Measurements from ENCODE around the gene FGGY.

FGGY gene

GRCh38 chr1:59419361-59420140 is 122.7 kb downstream of the FGGY start (continued):
- no peak for TF ChIP-seq ZNF37A (tag by site-specific recombination; IDR thresholded peaks at IDR 0.05)
- no peak for TF ChIP-seq RBAK (tag by site-specific recombination; IDR thresholded peaks at IDR 0.05)

GRCh38 chr1:59421232-59421920 is 124.5 kb downstream of the FGGY start:
- CTCF ChIA-PET, result no interaction called here
- Histone ChIP-seq H3K27ac (ENCODE audit: extremely low read depth, low read depth, low read length) (no peak overlapping the region), H3K36me3 (ENCODE audit: control insufficient read depth in 2 of 2, insufficient read depth in 1 of 2, low read length in 2 of 2) (no peaks in the 10 kb centered on the region), H3K4me3 (ENCODE audit: low read depth, low read length) (no peak overlapping the region), H3K9me3 (ENCODE audit: control insufficient read depth, insufficient read depth, low read depth, low read length) (no peaks in the 10 kb centered on the region), H3K4me1 (ENCODE audit: control insufficient read depth, insufficient read depth, low read length) (no peaks in the 10 kb centered on the region)
- TF ChIP-seq ZNF341 (tag by site-specific recombination; IDR thresholded peaks at IDR 0.05; ENCODE audit: low read depth), result no peak
- no peak for TF ChIP-seq ZNF701 (tag by site-specific recombination; IDR thresholded peaks at IDR 0.05)
- TF ChIP-seq ZNF561 (tag by site-specific recombination; IDR thresholded peaks at IDR 0.05; ENCODE audit: borderline replicate concordance), result no peak
- TF ChIP-seq ZNF184 (tag by site-specific recombination; IDR thresholded peaks at IDR 0.05), result no peak
- no peak for TF ChIP-seq ZNF354C (tag by site-specific recombination; IDR thresholded peaks at IDR 0.05; ENCODE audit: borderline replicate concordance, low read depth)
- TF ChIP-seq ZNF677 (tag by site-specific recombination; IDR thresholded peaks at IDR 0.05), result no peak
- no peak for TF ChIP-seq ZNF664 (tag by site-specific recombination; IDR thresholded peaks at IDR 0.05)
- no peak for TF ChIP-seq YY2 (tag by site-specific recombination; IDR thresholded peaks at IDR 0.05)
- TF ChIP-seq ZSCAN5A (tag by site-specific recombination; IDR thresholded peaks at IDR 0.05), result no peak
- no peak for TF ChIP-seq BCL11B (tag by site-specific recombination; IDR thresholded peaks at IDR 0.05; ENCODE audit: low read depth)
- no peak for TF ChIP-seq ZNF121 (tag by site-specific recombination; IDR thresholded peaks at IDR 0.05)
- POLR2A ChIA-PET, result no interaction called here

- TF ChIP-seq ZNF626 (tag by site-specific recombination; IDR thresholded peaks at IDR 0.05) (no peak), ZNF391 (tag by site-specific recombination; IDR thresholded peaks at IDR 0.05; ENCODE audit: borderline replicate concordance, low read depth) (no peak), ZNF292 (tag by site-specific recombination; IDR thresholded peaks at IDR 0.05; ENCODE audit: borderline replicate concordance, low read depth) (no peak), ZBTB7A (tag by site-specific recombination; IDR thresholded peaks at IDR 0.05; ENCODE audit: low read depth) (no peak), ZNF302 (tag by site-specific recombination; IDR thresholded peaks at IDR 0.05; ENCODE audit: low read depth) (no peak), HOXD13 (CRISPR knock-in tag; IDR thresholded peaks at IDR 0.05; ENCODE audit: borderline replicate concordance) (no peak), OVOL3 (tag by site-specific recombination; IDR thresholded peaks at IDR 0.05) (no peak), ZNF114 (tag by site-specific recombination; IDR thresholded peaks at IDR 0.05) (no peak), ZNF692 (tag by site-specific recombination; IDR thresholded peaks at IDR 0.05) (no peak), ZBTB44 (tag by site-specific recombination; IDR thresholded peaks at IDR 0.05) (no peak), ZNF777 (tag by site-specific recombination; IDR thresholded peaks at IDR 0.05; ENCODE audit: borderline replicate concordance) (no peak)
- POLR2A ChIA-PET, result no interaction called here
- Histone ChIP-seq H3K36me3 (ENCODE audit: control insufficient read depth in 2 of 2, insufficient read depth in 1 of 2, low read length in 2 of 2) (no peaks in the 10 kb centered on the region), H3K27ac (ENCODE audit: extremely low read depth, low read depth, low read length) (no peak overlapping the region), H3K9me3 (ENCODE audit: control insufficient read depth, insufficient read depth, low read depth, low read length) (no peaks in the 10 kb centered on the region), H3K4me1 (ENCODE audit: control insufficient read depth, insufficient read depth, low read length) (no peaks in the 10 kb centered on the region), H3K4me3 (ENCODE audit: low read depth, low read length) (no peak overlapping the region)
- CTCF ChIA-PET, result no interaction called here
Observed at GRCh38 chr1:59422921-59423575, 126.2 kb downstream of the FGGY start.

All from HEK293 (cell line).